ENCODE data around the gene CASP7. TPM values are rescaled to one million over a fixed set of nuclear protein-coding genes. Genes with fewer than 3 reads are reported as not detected.

The CASP7 gene
- total RNA-seq, 5 donors from 2014 or later (not counting 1 experiment from before 2014, with no cell fraction given): 9.7 to 15.9 (median 13.9) TPM

- H3K36me3 Mint-ChIP-seq: peaks cover 55% of the 10 kb centered on the region
- Histone ChIP-seq H3K4me3 (ENCODE audit: control insufficient read depth in 1 of 2, extremely low read depth in 1 of 2, low read length in 1 of 2) (no peak overlapping the region), H3K36me3 (ENCODE audit: control insufficient read depth in 2 of 2, extremely low read depth in 1 of 2, insufficient read depth in 1 of 2, low read length in 1 of 2) (peaks cover 4 to 12% of the 10 kb centered on the region in 2 donors), H3K27ac (ENCODE audit: low read length) (no peak overlapping the region), H3K27me3 (replicated peaks in 1 of 2; ENCODE audit: control insufficient read depth in 2 of 2, extremely low read depth in 1 of 2, insufficient read depth in 2 of 2, low read length in 1 of 2) (no peaks in the 10 kb centered on the region), H3K4me1 (ENCODE audit: control insufficient read depth in 1 of 2, extremely low read depth in 1 of 2, insufficient read depth in 2 of 2, low read length in 2 of 2) (peaks cover 0 to 4% of the 10 kb centered on the region in 2 experiments), H3K9me3 (no peaks in the 10 kb centered on the region)
- no peaks in the 10 kb centered on the region for H3K27me3 Mint-ChIP-seq
- no peak overlapping the region for H3K27ac Mint-ChIP-seq
- peaks cover 19 to 23% (median 23%) of the 10 kb centered on the region in 3 donors for H3K4me1 Mint-ChIP-seq
- ATAC-seq (replicated peaks in 1 of 4) (no peak), DNase-seq (no peak)
- H3K9me3 Mint-ChIP-seq: no peaks in the 10 kb centered on the region
- ChIA-PET POLR2A (interaction anchor here in 1 of 2 donors (0.6 kb wide), 1 partner anchor 1162 kb away, joined by 10 read pairs; no protein-coding TSS in a partner anchor), CTCF (no interaction called here)
- WGBS (ENCODE audit: insufficient coverage): 96% methylated on average over 4 of the region's 8 CpGs
- H3K4me3 Mint-ChIP-seq: no peak overlapping the region
Measured at GRCh38 chr10:113712755-113713639, 33.3 kb downstream of the CASP7 start.

- Histone ChIP-seq H3K9me3 (no peaks in the 10 kb centered on the region), H3K36me3 (ENCODE audit: control insufficient read depth in 2 of 2, extremely low read depth in 1 of 2, insufficient read depth in 1 of 2, low read length in 1 of 2) (peaks cover 4 to 12% of the 10 kb centered on the region in 2 donors), H3K27ac (ENCODE audit: low read length) (no peak overlapping the region), H3K27me3 (replicated peaks in 1 of 2; ENCODE audit: control insufficient read depth in 2 of 2, extremely low read depth in 1 of 2, insufficient read depth in 2 of 2, low read length in 1 of 2) (no peaks in the 10 kb centered on the region), H3K4me1 (ENCODE audit: control insufficient read depth in 1 of 2, extremely low read depth in 1 of 2, insufficient read depth in 2 of 2, low read length in 2 of 2) (peaks cover 0 to 4% of the 10 kb centered on the region in 2 experiments), H3K4me3 (ENCODE audit: control insufficient read depth in 1 of 2, extremely low read depth in 1 of 2, low read length in 1 of 2) (no peak overlapping the region)
- H3K36me3 Mint-ChIP-seq: peaks cover 55% of the 10 kb centered on the region
- CTCF ChIA-PET: no interaction called here
- DNase-seq (no peak), ATAC-seq (replicated peaks in 1 of 4) (no peak)
- WGBS (ENCODE audit: insufficient coverage): no CpG with 5 or more reads among the region's 2 CpGs
- H3K9me3 Mint-ChIP-seq: no peaks in the 10 kb centered on the region
- H3K27me3 Mint-ChIP-seq: no peaks in the 10 kb centered on the region
- no peak overlapping the region for H3K27ac Mint-ChIP-seq
- H3K4me3 Mint-ChIP-seq: no peak overlapping the region
- H3K4me1 Mint-ChIP-seq: peaks cover 13 to 17% (median 17%) of the 10 kb centered on the region in 3 donors
- POLR2A ChIA-PET: no interaction called here
Measured at GRCh38 chr10:113713640-113713982, 33.9 kb downstream of the CASP7 start.

- peaks cover 68% of the 10 kb centered on the region for H3K36me3 Mint-ChIP-seq
- H3K4me1 Mint-ChIP-seq: peaks cover 0 to 2% (median 0%) of the 10 kb centered on the region in 3 donors
- no peak overlapping the region for H3K27ac ChIP-seq (ENCODE audit: low read length)
- no CpG with 5 or more reads among the region's 2 CpGs for WGBS (ENCODE audit: insufficient coverage)
- no peaks in the 10 kb centered on the region for H3K27me3 ChIP-seq (replicated peaks in 1 of 2; ENCODE audit: control insufficient read depth in 2 of 2, extremely low read depth in 1 of 2, insufficient read depth in 2 of 2, low read length in 1 of 2)
- no peaks in the 10 kb centered on the region for H3K9me3 ChIP-seq
- ChIA-PET CTCF (no interaction called here), POLR2A (no interaction called here)
- H3K27me3 Mint-ChIP-seq: no peaks in the 10 kb centered on the region
- H3K27ac Mint-ChIP-seq: no peak overlapping the region
- DNase-seq: no peak
- no peak overlapping the region for H3K4me3 ChIP-seq (ENCODE audit: control insufficient read depth in 1 of 2, extremely low read depth in 1 of 2, low read length in 1 of 2)
- ATAC-seq (replicated peaks in 1 of 4): no peak
- H3K4me3 Mint-ChIP-seq: no peak overlapping the region
- no peaks in the 10 kb centered on the region for H3K9me3 Mint-ChIP-seq
- H3K36me3 ChIP-seq (ENCODE audit: control insufficient read depth in 2 of 2, extremely low read depth in 1 of 2, insufficient read depth in 1 of 2, low read length in 1 of 2): peaks cover 4 to 24% of the 10 kb centered on the region in 2 donors
- no peaks in the 10 kb centered on the region for H3K4me1 ChIP-seq (ENCODE audit: control insufficient read depth in 1 of 2, extremely low read depth in 1 of 2, insufficient read depth in 2 of 2, low read length in 2 of 2)
Measured at GRCh38 chr10:113716109-113716910, 36.6 kb downstream of the CASP7 start.

- WGBS (ENCODE audit: insufficient coverage): 92% methylated on average over 2 of the region's 21 CpGs
Measured at GRCh38 chr10:113718969-113719822, 39.5 kb downstream of the CASP7 start.

GRCh38 chr10:113720386-113720785, 40.7 kb downstream of the CASP7 start:
- no peaks in the 10 kb centered on the region for H3K9me3 ChIP-seq
- H3K4me1 Mint-ChIP-seq: peaks cover 0 to 2% (median 0%) of the 10 kb centered on the region in 3 donors
- H3K36me3 Mint-ChIP-seq: peaks cover 78% of the 10 kb centered on the region
- CTCF ChIA-PET: no interaction called here
- H3K36me3 ChIP-seq (ENCODE audit: control insufficient read depth in 2 of 2, extremely low read depth in 1 of 2, insufficient read depth in 1 of 2, low read length in 1 of 2): peaks cover under 1 to 51% of the 10 kb centered on the region in 2 donors
- no peak overlapping the region for H3K27ac Mint-ChIP-seq
- no peak for ATAC-seq (replicated peaks in 1 of 4)
- no peaks in the 10 kb centered on the region for H3K9me3 Mint-ChIP-seq
- DNase-seq: no peak
- POLR2A ChIA-PET: no interaction called here
- H3K4me3 ChIP-seq (ENCODE audit: control insufficient read depth in 1 of 2, extremely low read depth in 1 of 2, low read length in 1 of 2): no peak overlapping the region
- no peaks in the 10 kb centered on the region for H3K4me1 ChIP-seq (ENCODE audit: control insufficient read depth in 1 of 2, extremely low read depth in 1 of 2, insufficient read depth in 2 of 2, low read length in 2 of 2)
- WGBS (ENCODE audit: insufficient coverage): 95% methylated on average over 6 of the region's 8 CpGs
- no peaks in the 10 kb centered on the region for H3K27me3 Mint-ChIP-seq
- no peaks in the 10 kb centered on the region for H3K27me3 ChIP-seq (replicated peaks in 1 of 2; ENCODE audit: control insufficient read depth in 2 of 2, extremely low read depth in 1 of 2, insufficient read depth in 2 of 2, low read length in 1 of 2)
- H3K27ac ChIP-seq (ENCODE audit: low read length): no peak overlapping the region
- H3K4me3 Mint-ChIP-seq: no peak overlapping the region

More at GRCh38 chr10:113718969-113719822, 39.5 kb downstream of the CASP7 start:
- ATAC-seq (replicated peaks in 1 of 4): no peak
- CTCF ChIA-PET: no interaction called here
- POLR2A ChIA-PET: no interaction called here
- Histone ChIP-seq H3K27ac (ENCODE audit: low read length) (no peak overlapping the region), H3K36me3 (ENCODE audit: control insufficient read depth in 2 of 2, extremely low read depth in 1 of 2, insufficient read depth in 1 of 2, low read length in 1 of 2) (peaks cover 4 to 39% of the 10 kb centered on the region in 2 donors), H3K27me3 (replicated peaks in 1 of 2; ENCODE audit: control insufficient read depth in 2 of 2, extremely low read depth in 1 of 2, insufficient read depth in 2 of 2, low read length in 1 of 2) (no peaks in the 10 kb centered on the region), H3K4me1 (ENCODE audit: control insufficient read depth in 1 of 2, extremely low read depth in 1 of 2, insufficient read depth in 2 of 2, low read length in 2 of 2) (no peaks in the 10 kb centered on the region), H3K9me3 (no peaks in the 10 kb centered on the region), H3K4me3 (ENCODE audit: control insufficient read depth in 1 of 2, extremely low read depth in 1 of 2, low read length in 1 of 2) (no peak overlapping the region)
- no peaks in the 10 kb centered on the region for H3K27me3 Mint-ChIP-seq
- H3K4me1 Mint-ChIP-seq: peaks cover 0 to 2% (median 0%) of the 10 kb centered on the region in 3 donors
- no peaks in the 10 kb centered on the region for H3K9me3 Mint-ChIP-seq
- H3K27ac Mint-ChIP-seq: no peak overlapping the region
- peaks cover 72% of the 10 kb centered on the region for H3K36me3 Mint-ChIP-seq
- H3K4me3 Mint-ChIP-seq: no peak overlapping the region
- no peak for DNase-seq
